Measurements from ENCODE around the gene M1AP. TPM values are rescaled to one million over a fixed set of nuclear protein-coding genes. Genes with fewer than 3 reads are reported as not detected.
"Not testable (repeated sequence)": the region's sequence is repeated elsewhere in the genome, so short reads cannot be mapped to it uniquely, and the experiment has no call there.

Gene M1AP
- polyA plus RNA-seq, 12 donors, result 0.08 to 1.4 (median 0.27) TPM; not detected in 6

DNA sequence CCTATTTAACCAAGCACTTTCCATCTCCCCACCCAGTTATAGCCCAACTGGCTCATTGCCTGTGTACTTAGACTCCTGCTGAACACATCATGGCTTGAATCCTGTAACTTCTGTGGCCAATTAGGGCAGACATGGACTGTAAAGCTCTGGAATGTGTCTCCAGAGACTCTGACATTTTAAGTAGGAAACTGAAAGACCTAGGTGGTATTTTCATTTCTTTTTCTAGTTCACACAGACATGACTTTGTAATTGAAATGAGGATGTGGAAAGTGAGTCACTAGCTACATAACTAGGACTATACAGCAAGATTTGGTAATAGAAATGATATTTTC, 81.4 kb downstream of the M1AP start:
- no peak for DNase-seq

GRCh38 chr2:74566076-74566753, 81.9 kb downstream of the M1AP start:
- DNase-seq, result no peak

- no peak for DNase-seq
Measured at GRCh38 chr2:74564222-74564621, 83.9 kb downstream of the M1AP start.

GRCh38 chr2:74562126-74562775, 85.9 kb downstream of the M1AP start:
- DNase-seq, result no peak

DNA sequence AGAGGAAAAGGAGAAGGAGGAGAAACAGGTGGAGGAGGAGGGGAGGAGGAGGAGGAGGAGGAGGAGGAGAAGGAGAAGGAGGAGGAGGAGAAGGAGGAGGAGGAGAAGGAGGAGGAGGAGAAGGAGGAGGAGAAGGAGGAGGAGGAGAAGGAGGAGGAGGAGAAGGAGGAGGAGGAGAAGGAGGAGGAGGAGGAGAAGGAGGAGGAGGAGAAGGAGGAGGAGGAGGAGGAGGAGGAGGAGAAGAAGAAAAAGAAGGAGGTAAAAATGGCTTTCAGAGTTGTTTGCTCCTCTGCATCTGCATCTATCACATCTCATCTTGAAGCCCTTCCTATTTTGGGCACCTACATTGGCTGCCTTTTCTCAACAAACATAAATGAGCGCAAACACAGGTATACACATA, 87.1 kb downstream of the M1AP start:
- DNase-seq, result not testable (repeated sequence)

GRCh38 chr2:74560591-74560990, 87.5 kb downstream of the M1AP start:
- DNase-seq, result no peak

DNA sequence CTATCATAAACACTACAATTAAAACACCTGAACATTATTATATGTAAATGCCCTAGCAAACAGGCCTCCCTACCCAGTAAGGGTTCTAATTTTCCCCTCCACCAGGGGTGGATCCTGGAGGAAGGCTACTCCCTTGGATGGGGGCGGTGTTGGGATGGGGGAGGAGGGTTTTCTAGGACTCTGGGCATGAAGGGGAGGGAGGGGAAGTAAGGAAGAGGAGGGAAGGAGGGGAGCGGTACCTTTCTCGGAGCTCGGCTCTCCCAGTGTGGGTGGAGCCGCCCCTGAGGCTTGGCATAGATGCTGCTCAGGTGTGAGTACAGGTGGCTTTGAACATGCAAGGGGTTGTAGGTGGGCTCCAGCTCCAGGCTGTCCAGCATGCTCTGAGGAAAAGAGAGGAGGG, 88.2 kb downstream of the M1AP start:
- no peak for DNase-seq

GRCh38 chr2:74558284-74559230, 89.6 kb downstream of the M1AP start:
- no peak for DNase-seq

DNA sequence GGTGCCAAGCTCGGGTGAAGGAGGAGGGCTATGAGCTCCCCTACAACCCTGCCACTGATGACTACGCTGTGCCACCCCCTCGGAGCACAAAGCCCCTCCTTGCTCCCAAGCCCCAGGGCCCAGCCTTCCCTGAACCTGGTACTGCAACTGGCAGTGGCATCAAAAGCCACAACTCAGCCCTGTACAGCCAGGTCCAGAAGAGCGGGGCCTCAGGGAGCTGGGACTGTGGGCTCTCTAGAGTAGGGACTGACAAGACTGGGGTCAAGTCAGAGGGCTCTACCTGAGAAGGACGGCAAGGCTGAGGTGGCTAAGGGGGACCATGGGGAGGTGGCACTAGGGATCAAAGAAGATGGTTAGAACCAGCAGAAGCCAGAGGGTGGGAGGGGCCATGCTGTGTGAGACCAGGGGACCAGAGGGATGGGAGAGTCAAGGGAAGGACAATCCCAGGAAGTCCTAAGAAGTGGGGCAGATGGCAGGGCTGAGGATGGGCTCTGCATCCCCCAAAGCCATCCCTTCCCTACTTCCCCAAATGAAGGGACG, 91.2 kb downstream of the M1AP start:
- DNase-seq, result no peak

DNA sequence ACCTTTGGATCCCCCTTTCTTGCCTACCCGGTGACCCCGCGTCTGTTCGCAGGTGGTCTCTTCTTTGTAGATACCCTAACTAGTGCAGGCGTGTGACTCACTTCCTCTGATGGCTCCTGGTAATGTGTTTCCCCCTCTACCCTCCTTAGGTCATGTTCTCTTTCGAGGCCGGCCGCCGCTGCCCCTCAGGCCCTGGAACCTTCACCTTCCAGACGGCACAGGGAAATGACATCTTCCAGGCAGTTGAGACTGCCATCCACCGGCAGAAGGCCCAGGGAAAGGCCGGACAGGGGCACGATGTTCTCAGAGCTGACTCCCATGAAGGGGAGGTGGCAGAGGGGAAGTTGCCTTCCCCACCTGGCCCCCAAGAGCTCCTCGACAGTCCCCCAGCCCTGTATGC, 92.0 kb downstream of the M1AP start:
- DNase-seq, result no peak

GRCh38 chr2:74555610-74556103, 92.5 kb downstream of the M1AP start:
- DNase-seq, result no peak

DNA sequence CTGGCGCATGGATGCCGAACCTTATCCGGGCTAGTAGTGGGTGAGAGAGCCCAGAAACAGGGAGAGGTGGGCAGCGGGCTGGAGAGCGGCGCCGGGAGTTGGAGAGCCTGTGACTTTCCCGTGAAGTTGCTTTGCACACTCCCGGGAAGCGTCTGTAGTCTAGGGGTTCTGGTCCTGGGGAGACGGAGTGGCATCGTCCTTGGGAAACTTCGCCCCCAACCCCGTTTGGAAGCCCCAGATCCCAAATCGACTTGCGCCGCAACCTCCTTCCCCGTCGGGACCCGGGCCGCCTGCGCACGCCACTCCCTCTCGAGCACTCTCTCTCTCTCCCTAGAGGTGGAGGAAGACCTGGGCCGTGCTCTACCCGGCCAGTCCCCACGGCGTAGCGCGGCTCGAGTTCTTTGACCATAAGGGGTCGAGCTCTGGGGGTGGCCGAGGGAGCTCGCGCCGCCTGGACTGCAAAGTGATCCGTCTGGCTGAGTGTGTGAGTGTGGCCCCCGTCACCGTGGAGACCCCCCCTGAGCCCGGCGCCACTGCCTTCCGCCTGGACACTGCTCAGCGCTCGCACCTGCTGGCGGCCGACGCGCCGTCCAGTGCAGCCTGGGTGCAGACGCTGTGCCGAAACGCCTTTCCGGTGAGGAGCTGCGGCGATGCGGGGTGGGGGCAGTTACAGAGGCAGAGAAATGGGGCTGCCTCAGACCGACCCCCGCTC, 93.2 kb downstream of the M1AP start:
- peak; percentile 34 for DNase-seq

DNA sequence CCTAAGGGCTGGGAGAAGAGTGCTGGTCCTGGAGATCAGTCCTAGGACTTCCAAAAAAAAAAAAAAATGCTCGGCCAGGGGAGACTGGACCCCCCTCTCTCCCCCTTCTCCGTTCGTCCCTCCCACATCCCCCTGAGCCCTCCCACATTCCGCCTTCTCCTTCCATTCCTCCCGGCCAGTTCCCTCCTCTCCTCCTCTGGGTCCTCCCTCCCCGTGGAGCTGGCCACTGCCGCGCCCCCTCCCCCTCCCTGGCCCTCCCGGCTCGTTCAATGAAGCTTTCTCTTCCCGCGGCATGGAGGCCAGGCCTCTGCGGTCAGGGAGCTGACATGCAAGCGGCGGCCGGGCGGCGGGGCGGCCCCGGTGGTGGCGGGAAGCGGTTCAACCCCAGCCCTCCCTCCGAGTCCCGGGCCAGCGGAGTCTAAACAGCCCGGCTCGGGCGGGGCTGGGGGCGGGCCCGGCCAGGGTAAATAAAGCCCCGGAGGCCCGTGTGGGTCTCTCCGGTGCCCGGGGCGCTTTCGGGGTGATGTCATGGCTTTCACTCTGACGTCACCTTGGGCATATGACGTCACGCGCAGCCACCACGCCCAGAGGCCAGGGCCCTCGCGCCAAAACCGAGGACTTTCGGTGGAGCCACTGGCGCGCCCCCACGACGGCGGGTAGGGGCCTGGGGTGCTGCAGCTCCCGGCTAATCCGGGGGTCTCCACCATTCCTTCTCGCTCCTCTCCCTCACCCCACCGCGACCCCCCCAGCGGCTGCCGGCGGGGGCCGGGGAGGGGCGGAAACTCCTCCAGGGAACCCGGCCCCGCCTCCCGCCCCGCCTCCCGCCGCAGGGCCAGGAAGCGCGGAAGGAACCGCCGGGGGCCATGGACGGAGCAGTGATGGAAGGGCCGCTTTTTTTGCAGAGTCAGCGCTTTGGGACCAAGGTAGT, 94.0 kb downstream of the M1AP start, which contains the start of the genes DOK1 and LOXL3:
TSS of gene DOK1 (plus strand) at position 829 of the 928 bp plus-strand sequence. CDS start at position 864, 35 bp downstream.
TSS of gene LOXL3 (minus strand) at position 51 of the 928 bp plus-strand sequence. CDS start 1,308 bp downstream, outside the sequence.
- peak; percentile 90 for DNase-seq

GRCh38 chr2:74552914-74553811, 95.0 kb downstream of the M1AP start:
- no peak for DNase-seq

- DNase-seq, result no peak
Measured at GRCh38 chr2:74551942-74552913, 95.9 kb downstream of the M1AP start.

DNA sequence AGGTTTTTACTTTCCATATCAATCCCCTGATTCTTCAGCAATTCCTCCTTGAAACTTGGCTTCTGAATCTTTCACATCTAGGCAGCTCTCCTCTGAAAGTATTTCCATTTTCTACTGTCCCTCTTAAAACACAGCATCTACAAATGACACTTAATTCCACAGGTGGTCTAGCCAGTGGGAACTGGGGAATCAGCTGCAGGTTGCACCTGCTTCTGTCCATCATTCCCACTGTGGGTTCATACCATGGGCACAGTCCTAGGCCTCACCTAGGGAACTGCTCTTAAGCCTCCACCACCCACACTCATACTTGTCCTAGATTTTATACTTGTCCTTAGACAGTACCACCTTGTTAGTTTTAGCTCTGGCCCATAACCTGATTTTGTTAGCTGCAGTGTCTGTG, 96.6 kb downstream of the M1AP start:
- no peak for DNase-seq

GRCh38 chr2:74550231-74550630, 97.9 kb downstream of the M1AP start:
- DNase-seq, result no peak
